ENCODE results near the gene S100G. TPM values are rescaled to one million over a fixed set of nuclear protein-coding genes. Genes with fewer than 3 reads are reported as not detected.
"Not testable (repeated sequence)": the region's sequence is repeated elsewhere in the genome, so short reads cannot be mapped to it uniquely, and the experiment has no call there.

The S100G gene, protein sequence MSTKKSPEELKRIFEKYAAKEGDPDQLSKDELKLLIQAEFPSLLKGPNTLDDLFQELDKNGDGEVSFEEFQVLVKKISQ
- not detected in 2 replicates for total RNA-seq
- long read RNA-seq: 0 reads

DNA sequence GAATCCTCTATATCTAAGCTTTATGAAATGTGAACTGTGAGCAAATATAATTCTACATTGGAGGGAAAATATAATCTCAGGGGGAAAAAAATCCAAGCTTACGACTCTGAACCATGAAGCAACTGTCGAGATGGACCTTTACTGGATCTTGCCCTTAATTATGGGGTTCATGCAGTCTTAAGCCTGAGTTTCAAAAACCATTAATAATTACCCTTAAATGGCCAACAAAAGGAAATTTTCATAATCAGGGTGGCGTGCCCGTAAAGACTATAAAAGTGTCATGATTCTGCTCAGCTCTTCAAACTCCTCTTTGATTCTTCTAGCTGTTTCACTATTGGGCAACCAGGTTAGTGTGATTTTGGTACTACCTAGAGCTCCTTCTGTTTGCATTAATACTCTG, at the start of gene S100G:
TSS of gene S100G (plus strand) at position 301 of the 400 bp plus-strand sequence. CDS start 849 bp downstream, outside the sequence.
- TF ChIP-seq, protein P1, sequence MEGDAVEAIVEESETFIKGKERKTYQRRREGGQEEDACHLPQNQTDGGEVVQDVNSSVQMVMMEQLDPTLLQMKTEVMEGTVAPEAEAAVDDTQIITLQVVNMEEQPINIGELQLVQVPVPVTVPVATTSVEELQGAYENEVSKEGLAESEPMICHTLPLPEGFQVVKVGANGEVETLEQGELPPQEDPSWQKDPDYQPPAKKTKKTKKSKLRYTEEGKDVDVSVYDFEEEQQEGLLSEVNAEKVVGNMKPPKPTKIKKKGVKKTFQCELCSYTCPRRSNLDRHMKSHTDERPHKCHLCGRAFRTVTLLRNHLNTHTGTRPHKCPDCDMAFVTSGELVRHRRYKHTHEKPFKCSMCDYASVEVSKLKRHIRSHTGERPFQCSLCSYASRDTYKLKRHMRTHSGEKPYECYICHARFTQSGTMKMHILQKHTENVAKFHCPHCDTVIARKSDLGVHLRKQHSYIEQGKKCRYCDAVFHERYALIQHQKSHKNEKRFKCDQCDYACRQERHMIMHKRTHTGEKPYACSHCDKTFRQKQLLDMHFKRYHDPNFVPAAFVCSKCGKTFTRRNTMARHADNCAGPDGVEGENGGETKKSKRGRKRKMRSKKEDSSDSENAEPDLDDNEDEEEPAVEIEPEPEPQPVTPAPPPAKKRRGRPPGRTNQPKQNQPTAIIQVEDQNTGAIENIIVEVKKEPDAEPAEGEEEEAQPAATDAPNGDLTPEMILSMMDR (IDR thresholded peaks at IDR 0.05): no peak
- Mint-ChIP-seq H3K27me3 (ENCODE audit: unreplicated experiment) (no peaks in the 10 kb centered on the region), H3K36me3 (ENCODE audit: unreplicated experiment) (peaks cover 34% of the 10 kb centered on the region), H3K9me3 (ENCODE audit: unreplicated experiment) (no peaks in the 10 kb centered on the region), H3K27ac (ENCODE audit: unreplicated experiment) (peak within 1 kb of the TSS; percentile 46), H3K4me3 (ENCODE audit: unreplicated experiment) (no peak within 1 kb of the TSS), H3K4me1 (ENCODE audit: unreplicated experiment) (peaks cover 39% of the 10 kb centered on the region)
- DNase-seq (ENCODE audit: extremely low spot score, unreplicated experiment): no peak

DNA sequence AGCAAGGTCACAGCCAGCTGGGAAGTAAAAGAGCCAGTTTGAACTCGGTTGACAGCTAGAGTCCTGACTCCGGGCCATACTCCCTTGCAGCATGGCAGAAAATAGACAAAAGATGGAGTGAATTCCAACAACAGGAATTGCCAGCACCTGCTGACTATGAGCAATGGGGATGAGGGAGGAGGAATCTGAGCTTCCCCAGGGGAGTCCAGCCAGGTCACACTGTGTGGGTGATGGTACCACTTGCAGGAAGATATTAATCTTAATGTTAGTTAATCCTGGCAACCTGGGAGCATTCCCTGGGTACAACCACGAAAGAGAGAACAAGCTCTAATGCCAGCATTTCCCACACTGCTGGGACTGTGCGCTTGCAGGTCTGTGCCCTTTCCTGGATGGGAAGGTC, 48.1 kb upstream of the S100G start:
- no peak for DNase-seq (ENCODE audit: extremely low spot score, unreplicated experiment)
- Mint-ChIP-seq H3K27ac (ENCODE audit: unreplicated experiment) (no peak overlapping the region), H3K9me3 (ENCODE audit: unreplicated experiment) (no peaks in the 10 kb centered on the region), H3K36me3 (ENCODE audit: unreplicated experiment) (peaks cover 22% of the 10 kb centered on the region), H3K27me3 (ENCODE audit: unreplicated experiment) (no peaks in the 10 kb centered on the region), H3K4me3 (ENCODE audit: unreplicated experiment) (no peak overlapping the region), H3K4me1 (ENCODE audit: unreplicated experiment) (peaks cover 22% of the 10 kb centered on the region)
- TF ChIP-seq, protein P1 (IDR thresholded peaks at IDR 0.05): no peak

DNA sequence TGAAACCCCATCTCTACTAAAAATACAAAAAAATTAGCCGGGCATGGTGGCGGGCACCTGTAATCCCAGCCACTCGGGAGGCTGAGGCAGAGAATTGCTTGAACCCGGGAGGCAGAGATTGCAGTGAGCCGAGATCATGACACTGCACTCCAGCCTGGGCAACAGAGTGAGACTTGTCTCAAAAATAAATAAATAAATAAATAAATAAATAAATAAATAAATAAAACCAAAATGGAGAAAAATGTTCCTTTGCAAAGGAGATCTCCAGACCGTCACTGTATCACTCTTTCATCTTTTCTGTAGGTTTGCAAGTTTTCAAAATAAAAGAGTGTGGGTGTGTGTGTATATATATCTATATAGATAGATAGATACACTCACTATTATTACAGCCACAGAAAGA, 46.7 kb upstream of the S100G start:
- not testable (repeated sequence) for H3K9me3 Mint-ChIP-seq (ENCODE audit: unreplicated experiment); DNase-seq (ENCODE audit: extremely low spot score, unreplicated experiment); H3K27ac Mint-ChIP-seq (ENCODE audit: unreplicated experiment); H3K27me3 Mint-ChIP-seq (ENCODE audit: unreplicated experiment); H3K4me3 Mint-ChIP-seq (ENCODE audit: unreplicated experiment)
- H3K36me3 Mint-ChIP-seq (ENCODE audit: unreplicated experiment): peaks cover 25% of the 10 kb centered on the region
- peaks cover 22% of the 10 kb centered on the region for H3K4me1 Mint-ChIP-seq (ENCODE audit: unreplicated experiment)

DNA sequence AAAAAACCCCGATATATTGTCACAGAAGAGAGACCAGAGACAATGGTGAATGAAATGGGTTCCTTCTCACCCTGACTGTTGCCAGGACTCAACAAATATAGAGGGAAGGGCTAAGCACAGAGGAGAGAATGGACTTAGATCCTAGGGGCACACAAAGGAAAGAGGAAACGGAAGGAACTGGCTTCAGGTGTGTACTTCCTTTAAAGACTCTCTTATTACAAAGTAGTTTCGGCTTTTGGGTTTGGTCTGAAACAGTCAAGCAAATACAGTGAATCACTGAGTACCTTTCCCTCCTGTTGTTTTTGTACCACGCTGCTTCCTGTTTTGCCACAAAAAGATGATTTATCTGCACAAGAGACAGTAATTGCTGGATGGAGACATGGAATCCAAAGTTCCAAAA, 46.1 kb upstream of the S100G start:
- Mint-ChIP-seq H3K9me3 (ENCODE audit: unreplicated experiment) (no peaks in the 10 kb centered on the region), H3K36me3 (ENCODE audit: unreplicated experiment) (peaks cover 25% of the 10 kb centered on the region), H3K27ac (ENCODE audit: unreplicated experiment) (peak overlapping the region; percentile 60), H3K4me1 (ENCODE audit: unreplicated experiment) (peaks cover 22% of the 10 kb centered on the region), H3K27me3 (ENCODE audit: unreplicated experiment) (no peaks in the 10 kb centered on the region), H3K4me3 (ENCODE audit: unreplicated experiment) (no peak overlapping the region)
- no peak for DNase-seq (ENCODE audit: extremely low spot score, unreplicated experiment)
- TF ChIP-seq, protein P1 (IDR thresholded peaks at IDR 0.05): no peak

DNA sequence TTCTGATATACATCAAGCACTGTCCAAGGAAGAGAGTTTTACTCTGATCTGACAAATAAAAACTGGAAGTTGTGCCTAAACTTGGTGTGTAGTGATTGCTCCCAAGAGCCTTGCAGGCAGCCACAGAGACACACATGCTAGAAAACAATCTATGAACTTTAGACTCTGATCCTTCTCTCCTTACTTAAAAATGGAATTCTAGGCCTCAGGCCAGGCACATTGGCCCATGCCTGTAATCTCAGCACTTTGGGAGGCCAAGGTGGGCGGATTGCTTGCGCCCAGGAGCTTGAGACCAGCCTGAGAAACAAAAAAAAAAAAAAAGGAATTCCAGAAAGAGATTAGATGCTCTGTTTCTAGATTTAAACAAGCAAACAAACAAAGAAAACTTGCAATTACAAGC, 45.6 kb upstream of the S100G start:
- H3K9me3 Mint-ChIP-seq (ENCODE audit: unreplicated experiment): no peaks in the 10 kb centered on the region
- H3K27me3 Mint-ChIP-seq (ENCODE audit: unreplicated experiment): no peaks in the 10 kb centered on the region
- TF ChIP-seq, protein P1 (IDR thresholded peaks at IDR 0.05): no peak
- H3K4me3 Mint-ChIP-seq (ENCODE audit: unreplicated experiment): no peak overlapping the region
- peaks cover 22% of the 10 kb centered on the region for H3K4me1 Mint-ChIP-seq (ENCODE audit: unreplicated experiment)
- DNase-seq (ENCODE audit: extremely low spot score, unreplicated experiment): no peak
- H3K36me3 Mint-ChIP-seq (ENCODE audit: unreplicated experiment): peaks cover 21% of the 10 kb centered on the region
- H3K27ac Mint-ChIP-seq (ENCODE audit: unreplicated experiment): peak overlapping the region; percentile 60
